H7 (cell line): ENCODE data around the gene CCHCR1. TPM values are rescaled to one million over a fixed set of nuclear protein-coding genes. Genes with fewer than 3 reads are reported as not detected.

Experiments used
- DNase-seq: peaks from one replicate; pipeline ENCODE4 v3.0.0; 2012
- H3K27me3 ChIP-seq: 2 replicates; pipeline ENCODE4 v1.6.0; 2011; ENCODE audit warnings: mild to moderate bottlenecking, low read length; ENCODE audit not compliant: control insufficient read depth, insufficient read depth
- H3K36me3 ChIP-seq: replicated peaks from 2 replicates; pipeline ENCODE4 v1.5.1; 2011; ENCODE audit warnings: low read length; ENCODE audit not compliant: control insufficient read depth, insufficient read depth
- H3K4me3 ChIP-seq: 2 replicates; pipeline ENCODE4 v1.5.1; 2011; ENCODE audit warnings: low read depth, mild to moderate bottlenecking, control low read depth, low read length, moderate library complexity; ENCODE audit not compliant: insufficient read depth
- total RNA-seq: library from RNA; depleted of rRNA; stranded (reverse); fragments of >200 nt; shearing (Covaris generic); gene quantifications from 2 replicates; pipeline ENCODE4 v1.2.3, GENCODE V29; 2014

CCHCR1 gene
- total RNA-seq, 1 experiment from 2014 or later = 54.0 TPM

GRCh38 chr6:31135710-31136109 lies 21.9 kb downstream of the CCHCR1 start:
- Histone ChIP-seq H3K27me3 (no peaks in the 10 kb centered on the region), H3K4me3 (no peak overlapping the region), H3K36me3 (no peaks in the 10 kb centered on the region)
- no peak for DNase-seq

- H3K4me3 ChIP-seq = no peak overlapping the region
- DNase-seq = no peak
- no peaks in the 10 kb centered on the region for H3K27me3 ChIP-seq
- no peaks in the 10 kb centered on the region for H3K36me3 ChIP-seq
Measured at GRCh38 chr6:31132806-31133205, 24.8 kb downstream of the CCHCR1 start.

DNA sequence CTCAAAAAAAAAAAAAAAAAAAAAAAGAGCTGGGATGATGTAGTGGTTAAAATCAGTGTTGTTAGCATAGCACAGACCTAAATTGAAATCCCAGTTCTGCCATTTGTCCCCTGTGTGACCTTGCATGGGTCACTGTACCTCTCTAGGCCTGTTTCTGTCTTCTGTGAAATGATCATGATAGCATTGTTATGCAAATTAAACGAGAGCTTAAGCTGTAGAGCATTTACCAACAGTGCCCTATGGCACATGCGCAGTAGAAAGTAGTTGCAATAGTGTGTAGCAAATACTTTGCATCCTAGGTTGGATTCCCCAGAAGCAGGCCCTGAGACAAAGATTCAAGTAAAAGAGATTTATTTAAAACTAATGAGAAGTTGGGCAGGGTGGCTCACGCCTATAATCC lies 26.0 kb downstream of the CCHCR1 start:
- Histone ChIP-seq H3K27me3 (no peaks in the 10 kb centered on the region), H3K4me3 (no peak overlapping the region), H3K36me3 (no peaks in the 10 kb centered on the region)
- peak; percentile 41 for DNase-seq

GRCh38 chr6:31130751-31131150 lies 26.9 kb downstream of the CCHCR1 start:
- Histone ChIP-seq H3K27me3 (no peaks in the 10 kb centered on the region), H3K36me3 (no peaks in the 10 kb centered on the region), H3K4me3 (no peak overlapping the region)
- no peak for DNase-seq

GRCh38 chr6:31129130-31129529 lies 28.5 kb downstream of the CCHCR1 start:
- no peak for DNase-seq
- Histone ChIP-seq H3K36me3 (no peaks in the 10 kb centered on the region), H3K27me3 (no peaks in the 10 kb centered on the region), H3K4me3 (no peak overlapping the region)

GRCh38 chr6:31128093-31128676 lies 29.4 kb downstream of the CCHCR1 start:
- peak; percentile 89 for DNase-seq
- Histone ChIP-seq H3K36me3 (no peaks in the 10 kb centered on the region), H3K4me3 (no peak overlapping the region), H3K27me3 (no peaks in the 10 kb centered on the region)

- no peak for DNase-seq
- Histone ChIP-seq H3K4me3 (no peak overlapping the region), H3K36me3 (no peaks in the 10 kb centered on the region), H3K27me3 (no peaks in the 10 kb centered on the region)
Measured at GRCh38 chr6:31126396-31127175, 31.0 kb downstream of the CCHCR1 start.

DNA sequence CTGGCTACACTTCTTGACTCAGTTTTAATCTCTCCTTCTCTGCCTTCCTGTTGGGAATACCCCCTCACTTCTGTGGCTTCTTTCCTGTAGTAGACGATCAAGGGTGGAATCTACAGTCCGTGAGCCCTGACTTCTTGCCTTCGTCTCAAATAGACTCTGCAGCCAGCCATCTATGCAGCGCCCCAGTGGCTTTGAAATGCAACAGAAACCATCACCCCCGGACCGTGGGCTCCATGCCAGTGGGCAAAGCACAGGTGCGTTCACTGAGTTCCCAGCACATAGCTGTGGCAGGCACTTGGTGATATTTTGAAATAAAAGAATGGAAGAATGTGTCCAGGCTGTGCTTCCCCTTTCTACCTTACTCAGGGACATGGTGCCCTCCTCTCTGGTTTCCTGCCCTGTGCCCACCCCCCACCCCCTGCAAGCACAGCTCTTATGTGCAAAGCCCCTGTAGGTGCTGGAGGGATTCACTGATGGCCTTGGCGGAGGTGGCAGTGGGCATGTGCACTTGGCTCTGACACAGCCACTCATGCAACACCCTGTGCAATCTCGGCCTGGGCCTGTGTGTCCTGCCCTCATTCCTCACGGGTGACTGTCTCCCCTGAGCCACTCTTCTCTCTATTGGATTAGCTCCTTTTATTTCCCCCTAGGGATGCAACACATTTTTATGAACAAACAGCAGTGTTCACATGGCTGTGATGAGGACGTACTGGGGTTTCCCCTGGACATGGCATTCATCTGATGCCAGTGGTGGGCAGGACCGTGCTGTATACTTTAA lies 31.8 kb downstream of the CCHCR1 start:
- no peak overlapping the region for H3K4me3 ChIP-seq
- no peaks in the 10 kb centered on the region for H3K36me3 ChIP-seq
- no peaks in the 10 kb centered on the region for H3K27me3 ChIP-seq
- no peak for DNase-seq

DNA sequence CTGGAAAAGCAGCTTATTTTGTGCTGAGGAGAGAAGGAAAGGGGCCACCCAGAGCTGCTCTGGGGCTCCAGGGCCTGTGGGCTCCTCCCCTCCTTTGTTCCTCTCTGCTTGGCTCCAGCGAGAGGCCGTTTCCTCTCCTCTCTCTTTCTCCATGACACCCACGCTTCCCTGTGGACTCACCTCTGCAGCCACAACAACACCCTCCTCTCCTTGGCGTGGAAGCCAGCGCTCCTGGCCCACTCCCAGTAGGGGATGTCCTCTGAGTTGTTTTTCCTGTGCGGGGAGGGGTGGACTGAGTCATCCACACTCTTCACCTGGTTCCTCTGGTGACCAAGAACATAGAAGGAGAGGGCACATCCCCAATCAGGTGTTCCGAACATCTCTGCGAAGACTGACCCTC lies 32.4 kb downstream of the CCHCR1 start:
- Histone ChIP-seq H3K4me3 (no peak overlapping the region), H3K27me3 (no peaks in the 10 kb centered on the region), H3K36me3 (no peaks in the 10 kb centered on the region)
- DNase-seq = peak; percentile 51

- peak; percentile 32 for DNase-seq
- H3K4me3 ChIP-seq = no peak overlapping the region
- H3K27me3 ChIP-seq = no peaks in the 10 kb centered on the region
- H3K36me3 ChIP-seq = no peaks in the 10 kb centered on the region
Measured at GRCh38 chr6:31122791-31123706, 34.6 kb downstream of the CCHCR1 start.

DNA sequence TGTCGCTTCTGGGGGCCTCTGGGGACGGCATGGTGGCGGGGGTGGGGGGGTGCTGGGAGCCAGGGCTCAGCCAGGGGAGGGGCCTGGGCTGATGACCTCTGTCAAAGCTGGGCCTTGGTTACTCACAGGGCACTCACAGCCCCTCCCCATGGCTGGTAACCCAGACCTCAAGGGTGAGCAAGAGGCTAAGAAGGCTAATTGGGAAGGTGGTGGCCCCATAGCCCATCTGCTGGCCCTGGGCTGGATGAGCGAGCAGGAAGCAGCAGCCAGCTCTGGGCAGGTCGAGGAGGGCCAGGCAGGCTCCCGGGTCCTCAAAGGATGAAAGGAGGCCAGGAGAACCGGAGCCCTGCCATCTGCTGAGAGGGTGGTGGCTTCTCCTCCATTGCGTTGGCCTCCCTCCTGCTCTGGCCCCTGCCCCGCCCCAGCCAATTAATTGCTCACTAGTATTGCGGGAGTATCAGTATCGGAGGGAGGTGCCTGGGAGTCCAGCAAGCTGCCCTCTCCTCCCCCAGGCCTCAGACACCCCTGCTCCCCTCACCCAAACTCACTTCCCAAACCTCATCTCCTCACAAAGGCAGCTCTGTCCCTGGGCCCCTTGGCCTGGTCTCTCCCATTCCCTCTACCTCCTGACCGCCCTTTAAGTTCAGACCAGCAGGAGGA lies 36.3 kb downstream of the CCHCR1 start:
- peak; percentile 38 for DNase-seq
- no peak overlapping the region for H3K4me3 ChIP-seq
- no peaks in the 10 kb centered on the region for H3K27me3 ChIP-seq
- no peaks in the 10 kb centered on the region for H3K36me3 ChIP-seq

GRCh38 chr6:31120151-31120915 lies 37.3 kb downstream of the CCHCR1 start, which contains the start of gene CDSN:
TSS of gene CDSN (minus strand) at chr6:31120446. CDS start at chr6:31120419, 27 bp downstream.
- Histone ChIP-seq H3K4me3 (no peak within 1 kb of the TSS), H3K27me3 (no peaks in the 10 kb centered on the region), H3K36me3 (no peaks in the 10 kb centered on the region)
- DNase-seq = peak; percentile 46

- peak; percentile 24 for DNase-seq
Measured at GRCh38 chr6:31118178-31118577, 39.4 kb downstream of the CCHCR1 start.

More at GRCh38 chr6:31118178-31118577, 39.4 kb downstream of the CCHCR1 start:
- H3K36me3 ChIP-seq = no peaks in the 10 kb centered on the region
- H3K4me3 ChIP-seq = no peak overlapping the region
- no peaks in the 10 kb centered on the region for H3K27me3 ChIP-seq
